Karpas-422 (cell line): ENCODE measurements around the gene TYROBP. TPM values are rescaled to one million over a fixed set of nuclear protein-coding genes. Genes with fewer than 3 reads are reported as not detected.
A peak's percentile ranks its signal among the peaks of the same experiment; 100 is the strongest.
"Not testable (repeated sequence)": the region's sequence is repeated elsewhere in the genome, so short reads cannot be mapped to it uniquely, and the experiment has no call there.

Source experiments
- DNase-seq: peaks from one replicate; pipeline ENCODE4 v3.0.0-alpha.2; 2015
- H2AFZ ChIP-seq: fragments of 200-600 bp; sonication (generic); 2 replicates; pipeline ENCODE4 v1.6.1; 2014; ENCODE audit warnings: antibody characterized with exemption, low read length, mixed read lengths
- H3K27ac ChIP-seq: fragments of 200-600 bp; sonication (generic); 2 replicates; pipeline ENCODE4 v1.5.1; 2014; ENCODE audit warnings: mild to moderate bottlenecking, low read length, moderate library complexity
- H3K27me3 ChIP-seq: fragments of 200-600 bp; sonication (generic); 2 replicates; pipeline ENCODE4 v1.6.1; 2014; ENCODE audit warnings: low read length, mixed read lengths
- H3K36me3 ChIP-seq: fragments of 200-600 bp; sonication (generic); 2 replicates; pipeline ENCODE4 v1.6.1; 2014; ENCODE audit warnings: low read length, mixed read lengths; ENCODE audit not compliant: insufficient read depth
- H3K4me1 ChIP-seq: fragments of 200-600 bp; sonication (generic); 2 replicates; pipeline ENCODE4 v1.6.1; 2014; ENCODE audit warnings: mild to moderate bottlenecking, low read length, mixed read lengths
- H3K4me2 ChIP-seq: fragments of 200-600 bp; sonication (generic); 2 replicates; pipeline ENCODE4 v1.6.1; 2014; ENCODE audit warnings: low read length, low read depth, mild to moderate bottlenecking; ENCODE audit not compliant: poor library complexity, severe bottlenecking
- H3K4me3 ChIP-seq: fragments of 200-600 bp; sonication (generic); 2 replicates; pipeline ENCODE4 v1.5.1; 2014; ENCODE audit warnings: mild to moderate bottlenecking, antibody characterized with exemption, low read length, mixed read lengths
- H3K79me2 ChIP-seq: fragments of 200-600 bp; sonication (generic); 2 replicates; pipeline ENCODE4 v1.6.1; 2014; ENCODE audit warnings: mild to moderate bottlenecking, low read length, mixed read lengths
- H3K9ac ChIP-seq: fragments of 200-600 bp; sonication (generic); 2 replicates; pipeline ENCODE4 v1.6.0; 2014; ENCODE audit warnings: low read length
- H3K9me2 ChIP-seq: fragments of 200-600 bp; sonication (generic), shearing (Covaris generic); replicated peaks from 2 replicates; pipeline ENCODE4 v1.6.0; 2014; ENCODE audit warnings: mild to moderate bottlenecking, low read length, moderate library complexity; ENCODE audit not compliant: insufficient read depth
- H3K9me3 ChIP-seq: fragments of 300-700, 200-600 bp; sonication (generic); 2 replicates; pipeline ENCODE4 v1.6.1; 2014; ENCODE audit warnings: low read length, mixed read lengths
- H4K20me1 ChIP-seq: fragments of 200-600 bp; sonication (generic); 2 replicates; pipeline ENCODE4 v1.6.1; 2014; ENCODE audit warnings: mild to moderate bottlenecking, antibody characterized with exemption, low read length, low read depth; ENCODE audit not compliant: insufficient read depth
- total RNA-seq: library from RNA; depleted of rRNA; stranded (reverse); fragments of >200 nt; shearing (Covaris generic); gene quantifications from 2 replicates; pipeline ENCODE4 v1.2.3, GENCODE V29; 2014; ENCODE audit warnings: low replicate concordance

TYROBP gene
- total RNA-seq, 1 experiment from 2014 or later, result not detected

DNA sequence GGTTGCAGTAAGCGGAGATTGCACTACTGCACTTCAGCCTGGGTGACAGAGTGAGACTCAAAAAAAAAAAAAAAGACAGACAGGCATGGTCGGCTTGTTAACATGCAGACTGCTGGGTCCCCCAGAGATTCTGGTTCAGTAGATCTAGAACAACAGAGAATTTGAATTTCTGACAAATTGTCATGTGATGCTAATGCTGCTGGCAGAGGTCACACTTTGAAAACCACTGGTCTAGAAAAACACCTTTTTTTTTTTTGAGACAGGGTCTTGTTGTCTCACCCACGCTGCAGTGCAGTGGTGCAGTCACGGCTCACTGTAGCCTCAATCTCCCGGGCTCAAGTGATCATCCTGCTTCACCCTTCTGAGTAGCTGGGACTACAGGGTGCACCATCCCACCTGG, 20.4 kb upstream of the TYROBP start:
- Histone ChIP-seq H3K9me3 (peaks cover 9% of the 10 kb centered on the region), H4K20me1 (no peaks in the 10 kb centered on the region), H3K4me2 (no peak overlapping the region), H3K36me3 (no peaks in the 10 kb centered on the region), H3K9ac (no peak overlapping the region), H3K27ac (no peak overlapping the region), H3K9me2 (no peaks in the 10 kb centered on the region), H3K27me3 (0 out of 2 replicates have a peak, but pooled peaks cover 2% of the 10 kb centered on the region), H3K79me2 (no peaks in the 10 kb centered on the region), H3K4me3 (no peak overlapping the region), H2AFZ (no peak overlapping the region), H3K4me1 (peaks cover 16% of the 10 kb centered on the region)
- DNase-seq, result peak; percentile 41

DNA sequence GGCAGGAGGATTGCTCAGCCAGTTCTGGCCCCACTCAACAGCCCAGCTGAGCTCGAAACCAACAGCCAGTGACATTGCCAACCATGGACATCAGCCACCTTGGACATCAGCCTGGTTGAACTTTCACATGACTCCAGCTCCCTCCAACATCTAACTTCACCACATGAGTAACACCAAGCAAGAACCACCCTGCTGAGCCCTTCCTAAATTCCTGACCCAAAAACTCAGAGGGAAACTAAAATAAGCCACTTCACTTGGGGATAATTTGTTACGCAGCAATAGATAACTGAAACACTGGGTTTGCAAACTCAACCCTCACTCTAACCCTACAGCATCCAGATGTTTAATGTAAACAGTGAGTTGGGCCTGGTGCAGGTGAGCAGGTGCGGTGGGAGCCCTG, 17.4 kb upstream of the TYROBP start:
- Histone ChIP-seq H3K27me3 (0 out of 2 replicates have a peak, but pooled peaks cover 2% of the 10 kb centered on the region), H3K36me3 (no peaks in the 10 kb centered on the region), H2AFZ (no peak overlapping the region), H3K4me1 (peaks cover 4% of the 10 kb centered on the region), H3K79me2 (no peaks in the 10 kb centered on the region), H3K4me2 (no peak overlapping the region), H3K27ac (no peak overlapping the region), H3K4me3 (no peak overlapping the region), H3K9ac (no peak overlapping the region), H3K9me3 (peaks cover 9% of the 10 kb centered on the region), H4K20me1 (no peaks in the 10 kb centered on the region), H3K9me2 (no peaks in the 10 kb centered on the region)
- DNase-seq, result no peak

DNA sequence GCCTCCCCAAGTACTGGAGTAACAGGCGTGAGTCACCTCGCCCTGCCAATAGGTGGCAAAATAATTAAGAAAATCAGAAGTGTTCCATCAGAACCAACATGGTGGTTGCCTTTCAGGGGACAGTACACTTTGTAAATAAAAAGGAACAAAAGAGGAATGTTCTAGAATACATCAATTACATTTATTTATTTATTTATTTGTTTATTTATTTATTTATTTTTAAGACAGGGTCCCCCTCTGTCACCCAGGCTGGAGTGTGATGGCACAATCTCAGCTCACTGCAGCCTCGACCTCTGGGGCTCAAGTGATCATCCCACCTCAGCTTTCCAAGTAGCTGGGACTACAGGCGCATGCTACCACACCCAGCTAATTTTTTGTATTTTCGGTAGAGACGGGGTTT, 12.9 kb upstream of the TYROBP start:
- H3K4me2 ChIP-seq, result no peak overlapping the region
- H3K79me2 ChIP-seq, result no peaks in the 10 kb centered on the region
- H3K9me2 ChIP-seq, result no peaks in the 10 kb centered on the region
- no peak overlapping the region for H3K9ac ChIP-seq
- H2AFZ ChIP-seq, result no peak overlapping the region
- H3K27me3 ChIP-seq, result 0 out of 2 replicates have a peak, but pooled peaks cover 2% of the 10 kb centered on the region
- H4K20me1 ChIP-seq, result no peaks in the 10 kb centered on the region
- H3K4me1 ChIP-seq, result no peaks in the 10 kb centered on the region
- DNase-seq, result no peak
- H3K9me3 ChIP-seq, result peaks cover 9% of the 10 kb centered on the region
- no peak overlapping the region for H3K27ac ChIP-seq
- H3K4me3 ChIP-seq, result no peak overlapping the region
- no peaks in the 10 kb centered on the region for H3K36me3 ChIP-seq

DNA sequence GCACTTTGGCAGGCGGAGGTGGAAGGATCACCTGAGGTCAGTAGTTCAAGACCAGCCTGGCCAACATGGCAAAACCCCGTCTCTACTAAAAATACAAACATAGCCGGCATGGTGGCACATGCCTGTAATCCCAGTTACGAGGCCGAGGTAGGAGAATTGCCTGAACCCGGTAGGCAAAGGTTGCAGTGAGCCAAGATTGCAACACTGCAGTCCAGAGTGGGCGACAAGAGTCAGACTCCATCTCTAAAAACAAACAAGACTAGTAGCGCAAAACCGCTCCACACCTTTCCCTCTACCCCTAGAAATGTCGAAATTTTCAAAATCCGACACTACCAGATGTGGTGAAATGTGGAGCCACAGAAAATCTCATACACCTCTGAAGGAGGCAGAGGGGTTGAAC, 11.2 kb upstream of the TYROBP start:
- no peak for DNase-seq
- Histone ChIP-seq H3K79me2 (no peaks in the 10 kb centered on the region), H3K9ac (no peak overlapping the region), H3K9me2 (no peaks in the 10 kb centered on the region), H3K9me3 (no peaks in the 10 kb centered on the region), H3K4me2 (no peak overlapping the region), H3K36me3 (no peaks in the 10 kb centered on the region), H4K20me1 (no peaks in the 10 kb centered on the region), H3K4me1 (no peaks in the 10 kb centered on the region), H3K4me3 (no peak overlapping the region), H3K27ac (no peak overlapping the region), H2AFZ (no peak overlapping the region), H3K27me3 (no peaks in the 10 kb centered on the region)

DNA sequence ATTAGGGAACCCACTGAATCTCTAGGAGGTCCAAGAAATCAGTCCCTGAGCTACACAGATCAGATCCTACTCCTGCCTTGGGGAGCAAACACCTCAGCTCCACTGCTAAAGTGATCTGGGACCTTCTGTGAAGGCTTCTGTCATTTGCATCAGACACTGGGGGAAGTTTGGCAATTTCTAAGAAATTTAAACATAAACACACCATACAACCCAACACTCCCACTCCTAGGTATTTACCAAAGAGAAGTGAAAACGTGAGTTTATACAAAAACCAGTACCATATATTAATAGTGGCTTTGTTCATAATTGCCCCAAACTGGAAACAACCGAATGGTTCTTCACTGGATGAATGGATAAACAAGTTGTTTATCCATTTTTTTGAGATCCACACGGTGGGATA, 7.3 kb upstream of the TYROBP start:
- Histone ChIP-seq H3K4me3 (no peak overlapping the region), H3K79me2 (no peaks in the 10 kb centered on the region), H3K9ac (no peak overlapping the region), H3K9me3 (no peaks in the 10 kb centered on the region), H3K9me2 (no peaks in the 10 kb centered on the region), H3K4me2 (no peak overlapping the region), H2AFZ (no peak overlapping the region), H3K27me3 (no peaks in the 10 kb centered on the region), H3K4me1 (no peaks in the 10 kb centered on the region), H4K20me1 (no peaks in the 10 kb centered on the region), H3K36me3 (no peaks in the 10 kb centered on the region), H3K27ac (no peak overlapping the region)
- no peak for DNase-seq

DNA sequence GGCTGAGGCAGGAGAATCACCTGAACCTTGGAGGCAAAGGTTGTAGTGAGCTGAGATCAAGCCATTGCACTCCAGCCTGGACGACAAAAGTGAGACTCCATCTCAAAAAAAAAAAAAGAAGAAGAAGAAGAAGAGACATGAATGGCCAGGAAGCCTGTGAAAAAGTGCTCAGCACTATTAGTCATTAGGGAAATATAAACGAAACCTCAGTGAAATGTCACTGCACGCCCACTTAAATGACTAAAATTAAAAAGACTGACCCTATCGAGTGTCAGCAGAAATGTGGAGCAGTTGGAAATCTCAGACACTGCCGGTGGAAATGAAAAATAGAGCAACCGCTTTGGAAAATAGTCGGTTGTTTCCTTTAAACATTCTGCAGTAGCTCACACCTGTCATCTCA, 5.5 kb upstream of the TYROBP start:
- peaks cover 11% of the 10 kb centered on the region for H3K4me1 ChIP-seq
- peak; percentile 40 for DNase-seq
- no peaks in the 10 kb centered on the region for H3K27me3 ChIP-seq
- no peak overlapping the region for H3K4me2 ChIP-seq
- no peaks in the 10 kb centered on the region for H3K79me2 ChIP-seq
- H3K27ac ChIP-seq, result no peak overlapping the region
- H4K20me1 ChIP-seq, result no peaks in the 10 kb centered on the region
- H3K9me2 ChIP-seq, result no peaks in the 10 kb centered on the region
- H3K9ac ChIP-seq, result no peak overlapping the region
- H3K9me3 ChIP-seq, result no peaks in the 10 kb centered on the region
- no peak overlapping the region for H3K4me3 ChIP-seq
- no peak overlapping the region for H2AFZ ChIP-seq
- H3K36me3 ChIP-seq, result no peaks in the 10 kb centered on the region

DNA sequence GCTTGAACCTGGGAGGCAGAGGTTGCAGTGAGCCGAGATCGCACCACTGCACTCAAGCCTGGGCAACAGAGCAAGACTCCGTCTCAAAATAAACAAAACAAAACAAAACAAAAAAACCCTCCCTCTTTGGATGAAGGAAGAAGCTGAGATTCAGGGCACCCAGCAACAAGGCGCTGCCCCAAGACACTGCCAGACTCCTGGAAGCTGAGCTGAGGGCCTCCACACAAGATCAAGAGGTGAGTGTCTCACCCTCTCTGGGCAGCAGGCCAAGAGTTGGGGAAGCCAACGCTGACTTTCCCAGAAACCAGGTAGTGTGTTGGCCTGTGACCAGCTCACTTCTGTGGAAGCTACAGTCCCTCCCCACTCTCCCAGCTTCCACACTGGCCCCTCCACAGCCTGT, 3.7 kb upstream of the TYROBP start:
- H3K4me1 ChIP-seq, result peaks cover 11% of the 10 kb centered on the region
- H3K27ac ChIP-seq, result no peak overlapping the region
- no peaks in the 10 kb centered on the region for H3K9me2 ChIP-seq
- no peak overlapping the region for H3K4me3 ChIP-seq
- DNase-seq, result no peak
- H3K27me3 ChIP-seq, result no peaks in the 10 kb centered on the region
- no peaks in the 10 kb centered on the region for H3K9me3 ChIP-seq
- H4K20me1 ChIP-seq, result no peaks in the 10 kb centered on the region
- H2AFZ ChIP-seq, result no peak overlapping the region
- H3K79me2 ChIP-seq, result no peaks in the 10 kb centered on the region
- H3K9ac ChIP-seq, result no peak overlapping the region
- H3K4me2 ChIP-seq, result no peak overlapping the region
- H3K36me3 ChIP-seq, result no peaks in the 10 kb centered on the region

DNA sequence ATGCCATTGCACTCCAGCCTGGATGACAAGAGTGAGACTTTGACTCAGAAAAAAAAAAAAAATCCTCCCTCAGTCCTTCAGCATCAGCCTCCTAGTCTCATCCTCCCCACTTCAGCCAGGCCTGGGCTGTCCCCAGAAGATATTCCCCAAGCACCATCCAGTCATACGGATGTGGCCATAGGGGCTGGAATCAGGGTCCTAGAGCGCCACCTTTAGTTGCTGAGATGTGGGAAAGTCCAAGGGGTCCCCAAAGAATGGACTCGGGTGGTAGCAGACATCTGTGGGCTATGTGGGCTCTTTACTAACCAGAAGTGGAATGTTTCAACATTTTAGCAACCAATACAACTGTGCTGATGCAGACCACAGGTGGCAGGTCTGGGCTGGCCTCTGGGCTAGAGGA, 3.1 kb upstream of the TYROBP start:
- Histone ChIP-seq H3K9me2 (no peaks in the 10 kb centered on the region), H3K9me3 (no peaks in the 10 kb centered on the region), H3K36me3 (no peaks in the 10 kb centered on the region), H3K4me2 (no peak overlapping the region), H3K27me3 (no peaks in the 10 kb centered on the region), H3K9ac (no peak overlapping the region), H3K4me3 (no peak overlapping the region), H4K20me1 (no peaks in the 10 kb centered on the region), H3K79me2 (no peaks in the 10 kb centered on the region), H3K27ac (no peak overlapping the region), H2AFZ (no peak overlapping the region), H3K4me1 (peaks cover 11% of the 10 kb centered on the region)
- peak; percentile 45 for DNase-seq

DNA sequence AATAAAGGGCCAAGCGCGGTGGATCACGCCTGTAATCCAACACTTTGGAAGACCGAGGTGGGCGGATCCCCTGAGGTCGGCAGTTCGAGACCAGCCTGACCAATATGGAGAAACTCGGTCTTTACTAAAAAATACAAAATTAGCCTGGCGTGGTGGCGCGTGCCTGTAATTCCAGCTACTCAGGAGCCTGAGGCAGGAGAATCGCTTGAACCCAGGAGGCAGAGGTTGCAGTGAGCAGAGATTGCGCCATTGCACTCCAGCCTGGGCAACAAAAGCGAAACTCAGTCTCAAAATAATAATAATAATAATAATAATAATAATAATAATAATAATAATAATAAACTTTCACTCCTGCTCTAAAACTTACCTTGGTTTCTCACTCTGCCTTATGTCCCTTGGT, 2.3 kb upstream of the TYROBP start:
- H4K20me1 ChIP-seq, H3K4me3 ChIP-seq, H3K9me2 ChIP-seq, H3K27ac ChIP-seq, H3K9ac ChIP-seq, H3K4me2 ChIP-seq, H3K27me3 ChIP-seq, H3K36me3 ChIP-seq, H2AFZ ChIP-seq, H3K79me2 ChIP-seq, H3K9me3 ChIP-seq: not testable (repeated sequence)
- peak; percentile 19 for DNase-seq
- H3K4me1 ChIP-seq, result peaks cover 11% of the 10 kb centered on the region
